GM21515 (cell line): ENCODE measurements around the gene RASGRF2.
"Not testable (repeated sequence)": the region's sequence is repeated elsewhere in the genome, so short reads cannot be mapped to it uniquely, and the experiment has no call there.

Source experiments
- ATAC-seq: cut with Tn5 transposase; IDR thresholded peaks from one replicate; pipeline ENCODE4 v1.9.1; 2021; ENCODE audit not compliant: unreplicated experiment

Gene RASGRF2

DNA sequence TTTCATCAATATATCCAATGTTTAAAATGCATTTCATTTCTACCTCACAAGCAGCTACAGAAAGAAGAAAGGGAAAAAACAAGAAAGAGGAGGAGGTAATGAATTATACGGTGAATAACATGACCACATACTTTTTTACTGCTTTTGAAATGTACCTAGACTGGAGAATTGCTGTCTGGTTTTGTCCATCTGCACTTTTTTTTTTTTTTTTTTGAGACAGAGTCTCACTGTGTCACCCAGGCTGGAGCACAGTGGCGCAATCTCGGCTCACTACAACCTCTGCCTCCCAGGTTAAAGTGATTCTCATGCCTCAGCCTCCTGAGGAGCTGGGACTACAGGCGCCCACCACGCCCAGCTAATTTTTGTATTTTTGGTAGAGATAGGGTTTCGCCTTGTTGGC lies 58.4 kb downstream of the RASGRF2 start:
- ATAC-seq, result not testable (repeated sequence)

DNA sequence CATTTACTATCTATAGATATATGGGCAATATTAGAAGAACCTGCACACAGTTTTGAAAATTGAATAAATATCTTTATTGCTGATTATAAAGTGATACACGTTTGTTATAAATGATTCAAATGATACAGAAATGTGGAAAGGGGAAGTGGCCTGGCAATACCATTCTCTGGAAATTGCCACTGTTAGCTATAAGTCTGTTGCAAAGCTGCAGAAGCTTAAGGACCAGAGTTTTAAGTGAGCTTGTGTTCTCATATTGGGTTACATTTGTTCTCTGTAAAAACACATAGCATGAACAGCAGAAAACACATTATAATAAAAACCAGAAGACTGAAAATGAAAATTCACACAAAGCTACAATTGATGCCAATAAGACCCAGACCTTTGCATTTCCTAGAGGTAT lies 59.6 kb downstream of the RASGRF2 start:
- no peak for ATAC-seq

DNA sequence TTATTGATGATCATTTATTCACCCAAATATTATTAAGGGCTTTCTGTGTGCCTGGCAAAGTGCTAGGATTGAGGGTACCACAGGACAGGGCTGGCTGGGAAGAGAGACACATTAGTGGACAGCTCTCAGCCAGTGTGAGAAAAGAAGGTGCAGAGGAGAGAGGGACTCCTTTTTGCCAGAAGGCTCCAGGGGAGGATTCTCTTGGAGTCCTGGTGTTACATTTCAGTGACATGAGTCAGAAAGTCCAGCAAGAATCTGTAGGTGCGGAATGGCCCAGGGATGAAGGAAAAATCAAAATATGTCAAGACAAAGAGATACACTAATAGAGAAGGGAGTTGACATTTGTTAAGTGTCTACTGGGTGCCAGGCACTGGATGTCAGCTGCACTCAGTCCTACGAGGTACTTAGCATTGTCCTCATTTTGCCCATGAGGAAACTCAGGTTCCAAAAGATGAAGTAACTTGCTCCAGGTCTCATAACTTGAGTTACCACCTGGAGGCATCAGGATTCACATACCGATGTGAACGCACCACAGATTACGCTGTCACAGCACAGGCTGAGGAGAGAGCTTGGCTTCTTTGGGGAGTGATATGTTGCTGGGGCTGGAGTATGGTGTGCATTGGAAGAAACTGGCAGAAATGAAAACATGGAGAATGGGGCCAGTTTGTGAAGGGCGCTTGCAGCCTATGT lies 60.5 kb downstream of the RASGRF2 start:
- no peak for ATAC-seq

DNA sequence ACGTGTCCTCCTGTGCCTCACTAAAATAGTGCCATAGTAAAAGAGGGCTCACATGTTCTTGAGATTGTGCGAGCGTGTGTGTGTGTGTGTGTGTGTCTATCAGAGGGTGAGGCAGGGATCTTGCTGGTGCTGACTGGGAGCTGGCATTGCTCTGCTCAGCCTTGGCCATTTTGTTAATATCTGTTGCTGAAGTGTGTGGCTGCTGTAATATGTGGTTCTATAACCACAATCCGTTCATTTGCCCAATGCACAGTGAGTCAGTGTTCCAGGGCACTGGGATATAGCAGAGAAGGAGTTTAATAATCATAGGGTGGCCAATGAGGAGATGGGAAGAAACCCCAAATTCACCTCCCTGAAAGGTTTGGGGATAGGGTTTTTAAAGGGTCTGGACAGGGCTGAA lies 61.3 kb downstream of the RASGRF2 start:
- ATAC-seq, result no peak

DNA sequence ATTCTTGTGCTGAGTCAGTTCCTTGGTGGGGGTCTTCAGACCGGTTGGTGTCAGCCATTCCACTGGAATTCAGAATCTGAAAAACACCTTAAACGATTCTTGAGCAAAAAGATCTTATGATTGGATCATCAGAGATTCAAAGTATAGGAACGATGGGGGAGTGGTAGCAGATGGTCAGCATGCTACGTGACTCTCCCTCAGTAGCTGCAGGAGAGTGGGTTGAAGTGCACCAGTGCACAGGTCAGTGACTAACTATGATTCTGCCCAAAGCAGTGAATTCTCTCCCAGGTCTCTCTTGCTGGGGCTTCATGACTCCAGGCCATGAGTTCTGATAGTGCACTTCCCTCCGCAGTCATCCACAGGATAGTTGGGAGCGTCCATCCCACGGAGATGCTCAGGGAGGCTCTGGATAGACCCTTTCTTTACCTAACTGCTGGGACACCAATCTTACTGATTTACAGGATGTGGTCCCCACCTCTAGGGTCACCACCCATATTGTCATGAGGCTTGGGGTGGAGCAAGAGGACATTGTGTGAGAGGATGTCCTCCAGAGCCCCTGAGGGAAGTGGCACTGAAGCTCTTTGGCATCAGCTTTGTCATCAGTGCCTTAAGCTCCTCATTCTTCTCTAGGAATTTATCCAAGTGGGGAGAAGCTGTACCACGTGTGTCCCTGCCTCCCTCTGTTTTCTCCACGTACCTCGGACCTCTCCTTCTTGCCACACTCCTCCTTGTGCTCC lies 62.0 kb downstream of the RASGRF2 start:
- ATAC-seq, result no peak

DNA sequence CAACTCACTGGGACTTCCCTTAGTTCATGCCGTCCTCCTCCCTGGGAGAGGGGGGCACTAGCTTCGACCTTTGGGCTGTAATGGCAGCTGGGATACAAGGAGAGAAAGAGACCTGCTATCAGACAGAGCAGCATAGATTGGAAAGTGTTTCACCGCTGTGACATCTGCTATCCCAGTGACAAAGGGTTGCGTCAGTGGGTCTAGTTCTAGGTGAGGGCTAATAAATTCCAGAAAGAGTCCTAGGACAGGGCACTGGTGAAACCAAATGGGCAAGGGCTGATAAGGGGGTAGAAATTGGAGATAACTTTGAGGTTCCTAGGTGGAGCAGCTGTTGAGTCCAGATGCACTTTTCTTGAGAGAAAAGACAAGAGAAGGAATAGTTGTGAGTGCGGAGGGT lies 62.5 kb downstream of the RASGRF2 start:
- ATAC-seq, result no peak

DNA sequence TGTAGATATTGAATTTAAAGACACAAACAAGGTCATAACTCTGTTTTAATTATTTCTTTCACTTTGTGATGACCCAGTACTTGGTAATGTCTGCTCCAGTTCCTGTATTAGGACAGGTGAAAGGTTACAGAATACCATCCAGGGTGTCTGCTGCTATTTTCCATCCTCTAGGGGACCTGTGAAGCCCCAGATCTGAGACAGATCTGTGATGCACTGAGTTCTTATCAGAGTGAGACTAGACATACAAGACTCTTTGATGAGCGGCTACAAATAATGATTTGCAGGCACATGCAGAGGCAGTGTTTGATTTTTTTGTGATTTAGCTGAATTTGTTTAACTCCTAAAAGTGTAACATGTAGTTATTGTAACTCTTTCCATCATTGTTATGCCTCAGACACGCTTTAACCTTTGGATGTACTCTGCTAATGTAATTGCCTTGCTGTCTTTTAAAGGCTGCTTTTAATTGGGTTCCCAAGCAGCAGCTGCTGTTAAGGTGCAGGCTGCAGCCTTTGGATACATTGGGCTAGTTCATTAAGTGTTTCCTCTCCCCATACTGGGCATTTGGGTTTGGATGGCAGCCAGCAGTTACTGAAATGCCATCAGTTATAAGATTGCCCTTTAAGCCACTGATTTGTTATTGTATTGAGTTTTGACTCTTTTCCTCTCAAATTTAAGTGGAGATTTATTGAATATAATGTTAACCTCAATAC lies 63.3 kb downstream of the RASGRF2 start:
- ATAC-seq, result no peak

DNA sequence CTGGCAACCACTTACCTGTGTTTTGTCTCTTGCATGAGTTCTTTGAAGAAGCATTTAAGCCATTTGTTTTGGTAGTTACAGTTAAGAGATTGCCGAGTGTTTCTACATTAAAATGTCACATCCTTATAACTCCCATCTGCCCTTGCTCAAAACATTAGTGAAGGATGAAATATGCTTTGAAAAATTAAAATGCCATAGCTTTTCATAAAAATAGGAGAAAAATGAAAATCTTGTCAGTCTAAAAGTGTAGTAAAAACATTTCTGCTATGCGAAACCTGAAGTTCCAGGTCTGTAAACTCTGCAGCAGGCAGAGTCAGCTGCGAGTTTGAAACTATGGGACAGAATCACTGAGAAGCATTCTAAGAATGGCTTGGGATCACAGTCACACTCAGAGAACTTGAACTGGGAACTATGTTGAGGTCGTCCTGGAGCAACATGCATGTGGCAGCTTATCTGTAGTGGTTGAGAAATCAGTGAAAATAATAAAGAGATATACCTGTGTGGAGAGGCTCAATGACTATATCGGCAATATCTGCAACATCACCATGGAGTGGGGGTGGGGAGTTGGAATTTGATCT lies 67.4 kb downstream of the RASGRF2 start:
- no peak for ATAC-seq

DNA sequence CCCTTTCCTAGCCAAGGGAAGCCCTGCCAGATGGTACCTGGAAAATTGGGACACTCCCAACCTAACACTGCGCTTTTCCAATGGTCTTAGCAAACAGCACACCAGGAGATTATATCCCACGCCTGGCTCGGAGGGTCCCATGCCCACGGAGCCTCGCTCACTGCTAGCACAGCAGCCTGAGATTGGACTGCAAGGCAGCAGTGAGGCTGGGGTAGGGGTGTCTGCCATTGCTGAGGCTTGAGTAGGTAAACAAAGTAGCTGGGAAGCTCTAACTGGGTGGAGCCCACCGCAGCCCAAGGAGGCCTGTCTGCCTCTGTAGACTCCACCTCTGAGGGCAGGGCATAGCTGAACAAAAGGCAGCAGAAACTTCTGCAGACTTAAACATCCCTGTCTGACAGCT lies 68.7 kb downstream of the RASGRF2 start:
- not testable (repeated sequence) for ATAC-seq

DNA sequence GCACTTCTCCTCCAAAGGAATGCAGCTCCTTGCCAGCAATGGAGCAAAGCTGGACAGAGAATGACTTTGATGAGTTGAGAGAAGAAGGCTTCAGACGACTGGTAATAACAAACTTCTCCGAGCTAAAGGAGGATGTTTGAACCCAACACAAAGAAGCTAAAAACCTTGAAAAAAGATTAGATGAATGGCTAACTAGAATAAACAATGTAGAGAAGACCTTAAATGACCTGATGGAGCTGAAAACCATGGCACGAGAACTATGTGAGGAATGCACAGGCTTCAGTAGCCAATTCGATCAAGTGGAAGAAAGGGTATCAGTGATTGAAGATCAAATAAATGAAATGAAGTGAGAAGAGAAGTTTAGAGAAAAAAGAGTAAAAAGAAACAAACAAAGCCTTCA lies 69.6 kb downstream of the RASGRF2 start:
- not testable (repeated sequence) for ATAC-seq

DNA sequence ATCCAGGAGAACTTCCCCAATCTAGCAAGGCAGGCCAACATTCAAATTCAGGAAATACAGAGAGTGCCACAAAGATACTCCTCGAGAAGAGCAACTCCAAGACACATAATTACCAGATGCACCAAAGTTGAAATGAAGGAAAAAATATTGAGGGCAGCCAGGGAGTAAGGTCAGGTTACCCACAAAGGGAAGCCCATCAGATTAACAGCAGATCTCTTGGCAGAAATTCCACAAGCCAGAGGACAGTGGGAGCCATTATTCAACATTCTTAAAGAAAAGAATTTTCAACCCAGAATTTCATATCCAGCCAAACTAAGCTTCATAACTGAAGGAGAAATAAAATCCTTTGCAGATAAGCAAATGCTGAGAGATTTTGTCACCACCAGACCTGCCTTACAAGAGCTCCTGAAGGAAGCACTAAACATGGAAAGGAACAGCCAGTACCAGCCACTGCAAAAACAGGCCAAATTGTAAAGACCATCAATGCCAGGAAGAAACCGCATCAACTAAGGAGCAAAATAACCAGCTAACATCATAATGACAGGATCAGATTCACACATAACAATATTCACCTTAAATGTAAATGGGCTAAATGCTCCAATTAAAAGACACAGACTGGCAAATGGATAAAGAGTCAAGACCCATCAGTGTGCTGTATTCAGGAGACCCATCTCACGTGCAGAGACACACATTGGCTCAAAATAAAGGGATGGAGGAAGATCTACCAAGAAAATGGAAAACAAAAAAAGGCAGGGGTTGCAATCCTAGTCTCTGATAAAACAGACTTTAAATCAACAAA lies 70.3 kb downstream of the RASGRF2 start:
- ATAC-seq, result not testable (repeated sequence)

DNA sequence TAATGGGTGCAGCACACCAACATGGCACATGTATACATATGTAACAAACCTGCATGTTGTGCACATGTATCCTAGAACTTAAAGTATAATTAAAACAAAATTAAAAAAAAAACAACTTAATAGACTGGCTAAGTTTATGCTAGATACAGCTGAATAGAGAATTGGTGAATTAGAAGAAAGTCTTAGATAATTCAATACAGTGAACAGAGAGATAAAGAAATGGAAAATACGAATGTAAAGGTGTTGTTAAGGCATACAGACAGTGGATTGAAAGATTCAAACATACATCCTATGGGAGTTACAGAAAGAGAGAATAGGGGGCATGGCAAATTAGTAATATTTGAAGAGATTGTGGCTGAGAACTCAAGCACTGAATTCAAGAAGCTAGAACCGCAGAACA lies 75.4 kb downstream of the RASGRF2 start:
- ATAC-seq, result no peak

DNA sequence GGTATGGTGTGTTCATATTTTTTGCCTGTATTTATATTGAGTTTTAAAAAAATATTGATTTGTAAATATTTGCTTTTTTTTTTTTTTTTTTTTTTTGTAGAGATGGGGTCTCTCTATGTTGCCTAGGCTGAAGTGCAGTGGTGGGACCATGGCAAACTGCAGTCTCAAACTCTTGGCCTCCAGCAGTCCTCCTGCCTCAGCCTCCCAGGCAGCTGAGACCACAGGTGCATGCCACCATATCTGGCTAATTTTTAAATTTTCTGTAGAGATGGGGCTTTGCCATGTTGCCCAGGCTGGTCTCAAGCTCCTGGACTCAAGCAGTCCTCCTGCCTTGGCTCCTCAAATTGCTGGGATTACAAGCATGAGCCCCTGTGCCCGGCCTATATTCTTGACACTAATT lies 78.3 kb downstream of the RASGRF2 start:
- ATAC-seq, result no peak

DNA sequence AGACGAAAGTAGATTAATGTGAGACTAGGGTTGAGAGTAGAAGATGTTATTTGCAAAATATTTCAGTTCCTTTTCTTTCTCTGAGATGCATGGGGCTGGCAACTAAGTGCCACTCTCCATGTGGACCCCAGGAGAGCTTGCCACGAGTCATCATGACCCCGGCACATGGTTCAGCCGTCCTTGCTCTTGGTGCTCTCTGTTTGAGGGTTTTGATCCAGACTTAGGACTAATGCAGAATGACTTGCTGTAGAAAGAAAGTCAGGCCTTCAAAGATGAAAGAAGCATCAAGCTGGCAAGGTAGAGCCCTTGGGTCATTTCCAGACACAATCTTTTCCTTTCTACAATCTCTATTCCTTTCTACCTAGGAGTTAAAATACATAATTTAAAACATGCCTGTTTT lies 84.7 kb downstream of the RASGRF2 start:
- ATAC-seq, result no peak

DNA sequence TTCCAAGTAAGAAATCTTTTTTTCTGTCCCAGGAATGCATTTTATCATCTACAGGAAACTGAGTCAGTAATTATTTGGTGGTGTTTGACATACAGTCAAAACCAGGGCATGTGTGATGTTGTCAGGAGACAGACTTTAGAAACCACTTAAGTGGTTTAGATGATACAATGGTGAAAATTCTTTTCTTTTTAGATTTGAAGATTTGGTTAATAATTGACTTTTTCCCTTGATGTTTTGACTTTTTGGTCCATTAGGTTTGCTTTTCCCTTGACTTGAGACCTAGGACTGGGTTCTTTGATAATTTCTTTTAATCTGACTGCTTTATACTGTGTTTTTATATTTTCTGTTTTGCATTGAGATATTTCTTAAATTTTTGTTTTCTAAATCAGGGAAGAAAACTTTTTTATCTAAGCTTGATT lies 85.2 kb downstream of the RASGRF2 start:
- no peak for ATAC-seq

DNA sequence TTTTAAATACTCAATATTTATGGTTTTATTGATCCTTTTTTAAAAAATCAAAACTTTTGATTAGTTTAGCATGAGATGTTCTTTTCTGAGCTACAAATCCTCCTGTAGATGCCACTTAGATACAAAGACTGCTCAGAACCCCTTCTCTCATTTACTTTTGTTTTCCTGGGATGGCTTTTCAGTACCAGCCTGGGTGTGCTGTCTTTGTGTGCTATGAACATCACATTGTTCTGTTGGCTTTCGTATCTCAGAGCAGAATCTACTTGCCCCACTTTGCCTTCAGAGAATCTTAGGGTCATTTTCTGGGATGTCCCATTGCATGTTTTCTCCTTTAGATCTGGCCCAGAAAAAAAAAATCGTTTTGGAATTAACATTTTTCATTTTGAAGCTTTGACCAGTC lies 85.9 kb downstream of the RASGRF2 start:
- ATAC-seq, result no peak

DNA sequence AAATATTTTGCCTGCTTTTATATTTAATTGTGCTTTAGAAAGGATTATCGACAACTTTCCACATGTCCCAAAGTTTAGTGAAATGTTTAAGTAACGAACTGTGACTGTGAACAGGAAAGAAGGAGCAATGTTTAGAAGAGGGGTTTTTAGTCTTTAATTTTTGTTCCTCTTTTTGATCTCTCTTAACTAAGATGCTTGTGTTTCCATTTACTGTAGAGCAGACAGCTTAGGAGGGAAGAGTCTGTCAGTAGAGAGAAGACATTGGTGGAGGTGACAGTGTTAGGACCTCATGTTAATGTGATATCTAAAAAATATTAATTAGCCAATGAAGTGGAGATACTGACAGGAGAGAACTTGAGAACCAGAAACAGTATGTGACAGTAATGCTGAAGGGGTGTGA lies 92.2 kb downstream of the RASGRF2 start:
- ATAC-seq, result no peak

DNA sequence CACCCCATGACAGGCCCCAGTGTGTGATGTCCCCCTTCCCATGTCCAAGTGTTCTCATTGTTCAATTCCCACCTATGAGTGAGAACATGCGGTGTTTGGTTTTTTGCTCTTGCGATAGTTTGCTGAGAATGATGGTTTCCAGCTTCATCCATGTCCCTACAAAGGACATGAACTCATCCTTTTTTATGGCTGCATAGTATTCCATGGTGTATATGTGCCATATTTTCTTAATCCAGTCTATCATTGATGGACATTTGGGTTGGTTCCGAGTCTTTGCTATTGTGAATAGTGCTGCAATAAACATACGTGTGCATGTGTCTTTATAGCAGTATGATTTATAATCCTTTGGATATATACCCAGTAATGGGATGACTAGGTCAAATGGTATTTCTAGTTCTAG lies 93.1 kb downstream of the RASGRF2 start:
- ATAC-seq, result not testable (repeated sequence)

DNA sequence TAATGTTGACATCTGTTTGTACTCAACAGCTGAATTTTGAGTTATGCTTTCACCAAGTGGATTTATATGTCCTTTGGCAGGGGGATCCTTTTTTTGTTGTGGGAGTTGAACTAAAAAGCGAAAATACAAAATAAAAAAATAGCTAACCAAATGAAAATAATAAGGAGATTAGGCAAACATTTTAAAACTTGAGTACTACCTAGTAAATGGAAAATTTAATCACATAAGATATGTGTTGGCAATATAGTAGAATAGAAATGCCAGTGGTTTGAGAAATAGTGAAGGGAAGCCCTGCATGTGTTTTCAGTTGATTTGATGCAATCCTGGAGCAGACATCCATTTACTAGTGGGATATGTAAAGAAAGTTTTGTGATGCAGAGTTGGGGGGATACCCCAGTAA lies 98.0 kb downstream of the RASGRF2 start:
- ATAC-seq, result no peak

DNA sequence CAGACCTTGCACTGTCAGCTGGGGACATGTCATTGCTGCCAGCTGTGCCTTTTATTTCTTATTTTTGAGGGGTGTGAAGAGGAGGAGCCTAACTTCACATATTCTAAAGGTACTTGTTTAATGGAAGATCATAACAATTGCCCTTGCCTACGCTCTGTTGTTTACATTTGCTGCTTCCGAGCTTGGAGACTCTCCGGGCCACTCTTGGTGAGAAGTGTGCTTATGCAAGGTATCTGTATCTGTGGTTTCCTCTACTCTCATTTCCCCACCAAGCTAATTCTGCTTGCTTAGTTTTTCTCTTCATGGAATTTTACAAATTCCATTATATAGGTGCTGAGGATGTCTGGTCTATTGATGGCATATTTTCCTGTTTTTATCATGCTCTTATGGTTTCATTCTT lies 105.3 kb downstream of the RASGRF2 start:
- no peak for ATAC-seq

DNA sequence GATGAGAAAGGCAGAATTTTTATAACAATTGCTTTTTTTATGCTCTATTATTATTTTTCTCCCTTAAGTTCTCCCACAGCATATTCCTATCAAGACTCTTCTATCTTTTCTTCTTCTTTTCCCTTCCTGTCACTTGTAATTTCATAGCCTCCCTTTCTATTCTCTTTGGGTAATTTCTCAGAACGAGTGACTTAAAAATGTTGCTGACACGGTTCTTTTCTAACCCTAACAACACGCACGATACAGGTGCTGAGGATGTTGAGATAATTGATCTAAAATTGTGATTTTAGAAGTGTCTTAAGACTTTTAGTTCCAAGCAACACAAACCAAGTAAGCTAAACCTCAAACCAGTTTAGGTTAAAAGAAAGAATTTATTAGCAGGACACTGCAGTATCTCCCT lies 105.9 kb downstream of the RASGRF2 start:
- no peak for ATAC-seq
